Measurements from ENCODE around the gene ILK.

Gene ILK

DNA sequence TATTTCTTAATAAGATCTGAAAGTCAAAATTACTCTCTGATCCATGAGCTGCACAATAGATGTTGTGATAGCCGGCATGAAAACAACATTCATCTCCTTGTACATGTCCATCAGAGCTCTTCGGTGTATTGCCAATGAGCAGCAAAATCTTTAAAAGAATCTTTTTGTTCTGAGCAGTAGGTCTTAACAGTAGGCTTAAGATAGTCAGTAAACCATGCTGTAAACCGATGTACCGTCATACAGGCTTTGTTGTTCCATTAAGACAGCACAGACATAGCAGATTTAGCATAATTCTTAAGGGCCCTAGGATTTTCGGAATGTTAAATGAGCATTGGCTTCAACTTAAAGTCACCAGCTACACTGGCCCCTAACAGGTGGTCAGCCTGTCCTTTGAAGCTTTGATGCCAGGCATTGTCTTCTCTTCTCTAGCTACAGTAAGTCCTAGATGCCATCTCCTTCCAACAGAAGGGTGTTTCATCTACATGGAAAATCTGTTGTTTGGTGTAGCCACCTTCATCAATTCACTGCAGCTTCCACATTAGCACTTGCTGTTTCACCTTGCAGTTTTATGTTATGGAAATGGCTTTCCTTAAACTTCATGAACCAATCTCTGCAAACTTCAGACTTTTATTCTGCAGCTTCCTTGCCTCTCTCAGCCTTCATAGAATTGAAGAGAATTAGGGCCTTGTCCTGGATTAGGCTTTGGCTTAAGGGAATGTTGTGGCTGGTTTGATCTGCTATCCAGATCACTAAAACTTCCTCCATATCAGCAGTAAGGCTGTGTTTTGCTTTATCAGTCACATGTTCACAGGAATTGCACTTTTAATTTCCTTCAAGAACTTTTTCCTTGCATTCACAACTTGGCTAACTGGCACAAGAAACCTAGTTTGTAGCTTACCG is 28.5 kb upstream of the ILK start:
- DNase-seq = no peak

DNA sequence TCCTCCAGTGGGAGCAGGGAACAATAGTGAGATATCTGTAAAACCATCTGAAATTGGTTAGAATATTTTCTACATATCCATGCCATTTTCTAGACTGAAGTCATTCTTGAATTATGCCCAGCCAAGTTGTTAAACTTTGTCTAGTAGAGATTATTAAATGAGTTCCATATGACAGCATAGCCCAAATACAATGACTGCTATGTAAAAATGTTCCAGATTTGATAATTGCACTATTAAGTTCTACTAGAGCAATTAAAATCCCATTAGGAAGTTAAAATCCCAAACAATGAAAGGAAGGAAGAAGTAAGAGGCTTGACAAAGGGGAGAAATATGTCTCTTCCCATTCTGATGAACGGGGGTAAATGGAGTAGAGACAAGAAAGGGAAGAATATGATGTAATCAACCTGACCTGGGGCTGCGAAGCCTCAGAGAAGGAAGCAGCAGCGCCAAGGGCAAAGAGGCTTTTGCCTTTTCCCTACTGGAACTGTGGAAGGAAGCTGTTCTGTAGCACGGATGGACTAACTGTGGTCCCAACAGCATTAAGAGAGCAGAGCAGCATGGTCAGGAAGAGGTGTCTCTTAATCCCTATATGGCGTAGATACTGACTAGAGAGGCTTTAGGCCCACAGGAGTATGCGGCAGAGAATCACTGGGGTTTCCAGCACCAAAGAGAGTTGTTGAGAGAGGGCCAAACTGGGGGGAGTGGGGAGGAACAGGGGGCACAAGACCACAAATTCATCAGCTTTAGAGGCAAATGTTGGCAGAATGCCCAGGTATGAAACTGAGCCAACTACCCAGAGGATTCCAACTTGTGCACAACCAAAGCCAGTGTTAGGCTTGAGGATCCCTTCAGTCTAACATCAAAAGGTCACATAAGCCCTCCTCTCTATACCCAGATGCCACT is 26.9 kb upstream of the ILK start:
- no peak for DNase-seq

DNA sequence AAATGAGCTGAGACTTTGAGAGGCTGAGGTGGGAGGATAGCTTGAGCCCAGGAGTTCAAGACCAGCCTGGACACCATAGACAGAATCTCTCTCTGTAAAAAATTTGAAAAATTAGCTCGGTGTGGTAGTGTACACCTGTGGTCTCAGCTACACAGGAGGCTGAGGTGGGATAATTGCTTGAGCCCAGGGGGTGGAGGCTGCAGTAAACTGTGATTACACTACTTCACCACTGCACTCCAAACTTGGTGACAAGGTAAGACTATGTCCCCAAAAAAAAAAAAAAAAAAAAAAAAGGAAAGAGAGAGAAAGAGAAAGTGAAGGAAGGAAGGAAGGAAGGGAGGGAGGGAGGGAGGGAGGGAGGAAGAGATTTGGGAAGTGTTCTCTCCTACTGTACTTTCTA is 25.4 kb upstream of the ILK start:
- no peak for DNase-seq

DNA sequence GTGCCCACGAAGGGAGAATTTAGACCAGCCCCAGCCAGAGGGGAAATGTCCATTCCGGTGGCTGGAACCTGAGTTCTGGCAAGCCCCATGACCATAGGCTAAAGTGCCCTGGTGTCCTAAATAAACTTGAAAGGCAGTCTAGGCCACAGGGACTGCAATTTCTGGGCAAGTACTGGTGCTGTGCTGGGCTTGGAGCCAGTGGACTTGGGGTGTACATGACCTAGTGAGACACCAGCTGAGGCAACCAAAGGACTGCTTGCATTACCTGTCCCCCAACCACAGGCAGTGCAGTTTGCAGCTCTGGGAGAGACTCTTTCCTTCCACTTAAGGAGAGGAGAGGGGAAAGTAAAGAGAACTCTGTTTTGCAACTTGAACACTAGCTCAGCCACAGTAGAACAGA is 23.9 kb upstream of the ILK start:
- no peak for DNase-seq

DNA sequence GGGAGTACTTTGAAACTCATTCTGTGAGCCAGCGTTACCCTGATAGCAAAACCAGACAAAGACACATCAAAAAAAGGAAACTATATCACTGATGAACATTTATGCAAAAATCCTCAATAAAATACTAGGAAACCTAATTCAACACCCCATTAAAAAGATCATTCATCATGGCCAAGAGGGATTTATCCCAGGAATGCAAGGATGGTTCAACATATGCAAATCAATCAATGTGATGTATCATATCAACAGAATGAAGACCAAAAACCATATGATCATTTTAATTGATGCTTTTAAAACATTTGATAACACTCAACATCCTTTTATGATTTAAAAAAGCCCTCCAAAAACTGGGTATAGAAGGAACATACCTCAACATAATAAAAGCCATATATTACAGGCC is 20.0 kb upstream of the ILK start:
- no peak for DNase-seq

DNA sequence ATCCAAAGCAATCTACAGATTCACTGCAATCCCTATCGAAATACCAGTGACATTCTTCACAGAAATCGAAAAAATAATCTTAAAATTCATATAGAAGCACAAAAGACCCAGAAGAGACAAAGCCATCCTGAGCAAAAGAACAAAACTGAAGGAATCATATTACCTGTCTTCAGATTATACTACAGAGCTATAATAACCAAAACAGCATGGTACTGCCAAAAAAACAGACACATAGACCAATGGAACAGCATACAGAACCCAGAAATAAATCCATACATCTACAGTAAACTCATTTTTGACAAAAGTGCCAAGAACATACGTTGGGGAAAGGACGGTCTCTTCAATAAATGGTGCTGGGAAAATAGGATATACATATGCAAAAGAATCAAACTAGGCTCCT is 19.0 kb upstream of the ILK start:
- no peak for DNase-seq

DNA sequence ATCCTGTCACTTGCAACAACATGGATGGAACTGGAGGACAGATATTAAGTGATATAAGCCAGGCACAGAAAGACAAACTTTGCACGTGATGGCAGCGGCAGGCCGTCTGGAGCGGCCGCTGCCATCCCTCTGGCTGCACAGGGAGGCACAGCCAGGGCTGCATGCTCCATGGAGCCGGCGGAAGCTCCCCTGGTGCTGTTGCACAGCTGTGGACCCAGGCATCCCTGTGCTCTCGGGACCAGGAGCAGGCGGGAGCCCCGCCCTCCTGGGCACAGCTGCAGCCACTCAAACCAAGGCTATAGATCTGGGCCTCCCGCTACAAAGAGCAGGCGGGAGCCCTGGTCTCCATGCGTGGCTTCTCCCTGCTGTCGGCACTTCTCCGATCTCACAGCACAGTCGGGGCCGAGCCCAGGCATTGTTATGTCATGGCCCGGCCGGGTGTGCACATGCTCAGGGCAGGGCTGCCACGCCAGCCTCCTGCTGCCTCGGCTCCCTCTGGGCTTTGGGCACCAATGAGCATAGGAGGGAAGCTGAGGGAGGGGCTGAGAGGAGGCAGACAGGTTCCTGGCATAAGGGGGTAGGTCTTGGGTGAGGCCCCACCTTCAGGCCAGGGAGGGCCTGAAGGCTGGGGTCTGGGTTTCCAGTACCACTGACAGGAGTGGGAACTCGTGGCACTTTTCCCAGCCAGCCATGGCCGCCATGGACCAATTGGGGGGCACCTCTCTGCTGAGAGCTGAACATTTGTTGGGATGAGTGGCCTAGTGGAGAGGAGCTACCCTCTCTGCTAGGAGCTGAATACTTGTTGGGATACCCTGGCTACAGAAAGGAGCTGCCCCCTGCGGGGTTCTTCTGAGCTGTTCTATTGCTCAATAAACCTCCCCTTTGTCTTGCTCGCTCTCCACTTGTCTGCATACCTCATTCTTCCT is 16.9 kb upstream of the ILK start:
- DNase-seq = no peak

DNA sequence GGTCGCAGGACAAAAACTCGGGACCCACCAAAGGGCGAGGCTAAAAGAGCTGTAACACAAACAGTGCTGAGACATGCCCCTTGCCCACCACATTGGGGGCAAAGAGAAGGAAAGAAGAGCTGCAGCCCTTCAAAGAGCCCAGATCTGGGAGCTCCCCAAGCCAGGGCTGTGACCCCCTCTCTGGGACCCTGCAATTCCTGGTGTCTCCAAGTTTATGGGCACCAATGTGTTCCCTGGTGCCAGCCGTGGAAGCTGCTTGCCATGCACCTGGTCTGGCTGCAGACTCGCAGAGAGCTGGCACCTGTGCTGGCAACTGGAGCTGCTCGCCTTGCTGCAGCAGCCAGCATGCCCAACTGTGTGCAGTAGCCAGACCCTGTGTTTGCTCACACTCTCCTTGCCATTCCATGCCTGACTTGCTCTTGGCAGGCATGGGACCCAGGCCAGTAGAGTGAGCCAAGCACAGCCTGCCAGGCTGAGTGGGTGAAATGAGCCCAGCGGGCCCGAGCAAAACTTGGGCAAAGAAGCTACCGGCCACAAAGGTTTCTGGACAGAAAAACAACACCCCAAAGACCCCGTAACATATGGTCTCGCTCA is 16.1 kb upstream of the ILK start:
- DNase-seq = no peak

DNA sequence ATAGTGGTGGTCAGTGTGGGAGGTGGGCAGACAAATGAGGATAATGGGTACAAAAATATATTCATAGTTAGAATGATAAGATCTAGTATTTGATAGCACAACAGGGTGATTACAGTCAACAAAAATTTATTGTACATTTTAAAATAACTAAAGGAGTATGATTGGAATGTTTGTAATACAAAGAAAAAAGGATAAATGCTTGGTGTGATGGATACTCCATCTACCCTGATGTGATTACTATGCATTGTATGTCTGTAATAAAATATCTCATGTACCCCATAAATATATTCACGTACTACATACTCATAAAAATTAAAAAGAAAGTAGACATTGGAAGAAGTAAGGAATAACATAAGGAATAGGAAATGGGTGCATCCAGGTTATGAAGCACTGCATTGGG is 15.6 kb upstream of the ILK start:
- no peak for DNase-seq

DNA sequence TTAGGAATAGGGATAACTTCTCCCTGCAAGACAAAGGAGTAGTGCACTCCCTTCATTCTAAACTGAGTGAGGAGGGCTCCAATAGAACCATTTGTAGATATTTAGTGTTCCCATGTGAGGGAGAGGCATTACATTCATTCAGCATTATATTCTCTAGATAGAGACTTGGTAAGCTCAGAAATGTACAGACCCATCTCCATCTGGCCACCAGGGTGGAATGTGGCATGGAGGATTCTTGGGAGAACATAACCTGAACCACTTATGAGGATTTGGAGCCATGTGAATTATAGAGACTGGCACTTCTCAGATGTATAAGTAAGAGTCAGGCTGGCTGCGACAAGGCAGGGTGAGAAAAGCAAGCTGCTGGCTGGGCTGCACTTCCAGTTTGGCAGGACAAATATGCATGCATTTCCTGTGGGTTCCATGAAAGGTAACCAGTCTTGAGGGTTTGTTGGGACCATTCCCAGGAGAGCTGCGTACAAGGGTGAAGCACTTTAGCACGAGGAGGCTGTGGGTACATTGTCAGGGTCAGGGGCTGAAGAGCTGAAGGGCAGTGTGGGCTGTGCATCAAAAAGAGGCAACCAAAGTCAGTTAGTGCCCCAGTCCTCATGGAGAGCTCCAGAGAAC is 9.3 kb upstream of the ILK start:
- DNase-seq = no peak

DNA sequence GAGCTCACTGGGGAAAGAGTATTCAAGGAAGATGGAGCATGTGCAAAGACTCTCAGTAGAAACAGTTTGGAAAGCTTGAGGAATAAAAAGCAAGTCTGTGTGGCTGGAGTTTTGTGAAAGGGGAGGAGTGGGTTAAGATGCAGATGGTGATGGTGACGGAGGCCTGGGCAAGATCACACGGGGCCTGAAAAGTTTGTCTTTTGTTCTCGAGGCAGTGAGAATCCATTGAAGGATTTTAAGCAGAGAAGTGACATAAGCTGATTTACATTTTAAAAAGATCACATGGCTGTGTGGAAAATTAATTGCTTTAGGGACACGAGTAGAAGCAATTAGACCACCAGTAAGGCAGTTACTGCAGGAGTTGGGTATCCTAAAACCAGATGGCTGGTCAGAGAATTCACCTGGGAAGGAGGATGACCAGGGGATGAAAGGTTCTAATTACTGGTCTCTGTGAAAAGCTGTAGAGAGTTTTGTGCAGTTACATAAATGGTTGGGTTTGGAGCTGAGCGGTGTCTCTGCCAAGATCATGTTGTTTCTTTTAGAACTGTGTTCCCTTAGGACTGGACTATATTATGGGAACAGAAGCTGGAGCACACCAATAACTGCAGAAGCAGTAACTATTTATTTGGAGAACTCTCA is 7.2 kb upstream of the ILK start:
- no peak for DNase-seq

DNA sequence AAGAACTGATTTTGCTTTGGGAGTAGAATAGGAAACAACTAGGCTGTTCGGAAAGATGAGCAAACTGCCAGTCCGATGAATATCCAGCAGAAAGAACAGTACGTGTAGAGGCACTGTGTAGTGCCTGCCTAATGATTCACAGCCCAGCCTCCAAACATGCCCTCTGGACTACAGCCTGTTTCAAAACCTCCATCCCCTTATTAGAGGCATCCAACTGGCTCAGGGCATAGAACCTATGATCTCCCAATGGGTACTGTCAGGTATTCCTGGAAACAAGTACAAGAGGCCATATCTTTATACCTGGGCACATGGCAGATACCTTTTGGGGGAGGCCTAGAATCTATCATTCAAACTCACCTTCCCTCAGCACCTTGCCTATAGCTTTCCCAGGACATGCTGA is 5.0 kb upstream of the ILK start:
- DNase-seq = no peak

DNA sequence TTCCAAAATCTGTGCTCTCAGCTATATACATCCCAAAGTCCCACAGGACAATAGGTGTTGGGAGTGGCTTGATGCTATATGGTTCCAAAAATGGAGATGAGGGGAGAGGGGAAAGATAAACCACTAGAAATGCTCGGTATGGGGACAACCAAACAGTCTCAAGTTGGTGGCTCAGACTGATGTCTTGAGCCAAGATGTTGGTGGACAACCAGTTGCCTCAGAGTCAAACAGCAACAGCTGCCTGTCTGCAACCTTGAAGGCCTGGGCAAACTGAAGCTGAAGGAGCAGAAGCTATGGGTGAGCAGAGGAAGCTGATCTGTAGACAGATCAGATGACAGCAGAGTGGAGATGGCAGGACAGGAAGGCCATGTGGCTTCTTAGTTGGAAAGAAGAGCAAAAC is 4.1 kb upstream of the ILK start:
- no peak for DNase-seq

DNA sequence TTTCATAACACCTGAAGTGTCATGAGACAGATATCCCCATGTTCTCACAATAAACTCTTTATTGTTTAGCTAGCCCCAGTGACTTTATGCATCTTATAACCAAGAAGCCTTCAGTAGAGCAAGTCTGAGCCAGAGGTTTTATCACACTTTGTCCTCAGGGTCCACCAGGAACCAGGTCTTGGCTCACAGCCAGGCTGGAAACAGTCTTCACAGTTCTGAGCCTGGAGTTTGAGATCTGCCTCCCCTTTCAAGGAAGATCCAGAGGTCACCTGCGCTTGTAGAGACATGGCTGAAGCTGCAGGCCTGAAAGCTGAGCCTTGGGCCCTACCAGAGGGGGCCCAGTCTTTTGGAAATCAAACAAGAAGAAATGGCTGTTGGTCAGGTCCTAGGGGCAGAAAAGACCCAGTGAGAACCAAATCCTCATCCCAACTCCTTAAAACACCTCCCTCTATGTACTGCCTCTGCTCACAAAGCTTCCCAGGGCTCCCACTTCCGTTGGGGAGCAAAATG is 3.6 kb upstream of the ILK start:
- no peak for DNase-seq

DNA sequence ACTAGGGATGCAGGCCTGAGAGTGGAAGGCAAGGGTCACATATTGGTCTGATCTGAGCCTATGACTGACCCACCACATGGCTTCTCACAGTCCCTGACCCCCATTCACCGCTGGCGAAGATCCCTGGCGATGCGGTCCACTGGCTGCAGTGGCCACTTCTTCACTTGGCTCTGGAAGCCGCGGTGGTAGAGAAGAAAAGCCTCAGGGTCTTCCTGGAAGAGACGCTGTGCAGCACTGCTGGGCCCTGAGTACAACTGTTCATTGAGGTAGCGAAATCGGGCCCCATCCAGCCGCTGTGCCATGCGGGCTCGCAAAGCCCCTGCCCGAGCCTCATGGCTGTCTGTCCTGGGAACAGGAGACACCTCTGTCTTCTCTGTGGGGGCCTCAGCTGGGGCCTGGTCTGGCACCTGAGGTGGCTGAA is 2.5 kb upstream of the ILK start:
- no peak for DNase-seq

DNA sequence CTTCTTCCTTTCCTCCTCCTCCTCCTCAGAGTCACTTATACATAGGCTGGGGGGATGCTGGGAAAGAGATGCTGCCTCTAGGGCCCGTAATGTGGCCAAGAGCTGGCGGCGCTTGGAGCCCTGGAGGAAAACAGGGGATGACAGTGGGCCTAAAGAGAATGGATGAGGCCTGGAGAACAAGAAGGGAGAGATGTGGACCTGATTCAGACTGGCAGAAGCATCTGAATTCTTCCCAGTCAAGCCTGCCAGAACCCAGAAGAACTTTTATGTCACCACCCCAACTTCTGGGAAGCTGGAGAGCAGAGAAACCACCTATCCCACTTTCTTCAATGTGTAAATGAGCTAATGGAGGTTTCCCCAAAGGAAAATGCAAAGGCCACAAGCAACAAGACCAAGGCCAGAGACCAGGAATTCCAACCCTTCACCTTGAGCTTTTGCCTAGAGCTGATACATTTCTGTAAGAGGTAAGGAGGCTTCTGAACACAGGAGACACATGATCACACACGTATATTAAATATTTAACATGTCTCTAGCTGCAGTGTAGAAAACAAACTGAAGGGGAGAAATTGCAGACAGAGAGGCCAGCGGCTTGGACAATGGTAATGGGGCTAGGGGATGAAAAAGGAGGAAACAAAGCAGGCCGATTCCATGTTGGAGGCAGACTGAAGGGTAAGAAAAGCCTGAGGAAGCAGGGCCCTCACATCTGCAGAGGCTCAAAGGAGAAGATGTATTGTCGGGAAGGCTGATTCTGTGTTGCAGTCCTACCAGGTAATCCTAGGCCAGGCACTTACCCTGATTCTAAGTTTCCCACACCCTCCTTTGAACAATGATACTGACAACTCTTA is 1.3 kb upstream of the ILK start:
- DNase-seq = no peak

DNA sequence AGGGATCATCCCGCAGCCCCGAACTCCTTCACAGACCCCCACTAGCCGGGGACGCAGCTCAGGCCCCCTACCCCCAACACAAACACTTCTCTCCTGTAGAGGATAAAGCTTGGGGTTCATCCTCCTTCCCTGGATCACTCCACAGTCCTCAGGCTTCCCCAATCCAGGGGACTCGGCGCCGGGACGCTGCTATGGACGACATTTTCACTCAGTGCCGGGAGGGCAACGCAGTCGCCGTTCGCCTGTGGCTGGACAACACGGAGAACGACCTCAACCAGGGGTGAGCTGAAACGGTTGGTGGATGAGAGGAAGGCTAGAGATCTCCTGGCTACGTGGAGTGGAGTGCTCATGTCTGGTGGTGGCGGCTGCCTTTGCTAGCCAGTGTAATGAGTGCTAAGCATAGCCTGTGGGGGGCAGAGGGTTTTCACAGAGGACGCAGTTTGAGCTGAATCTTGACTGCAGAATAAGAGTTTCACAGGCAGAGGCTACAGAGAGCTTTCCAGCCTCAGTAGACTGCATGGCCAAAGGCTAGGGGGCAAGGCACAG is 580 bp downstream of the ILK start:
- DNase-seq = no peak

DNA sequence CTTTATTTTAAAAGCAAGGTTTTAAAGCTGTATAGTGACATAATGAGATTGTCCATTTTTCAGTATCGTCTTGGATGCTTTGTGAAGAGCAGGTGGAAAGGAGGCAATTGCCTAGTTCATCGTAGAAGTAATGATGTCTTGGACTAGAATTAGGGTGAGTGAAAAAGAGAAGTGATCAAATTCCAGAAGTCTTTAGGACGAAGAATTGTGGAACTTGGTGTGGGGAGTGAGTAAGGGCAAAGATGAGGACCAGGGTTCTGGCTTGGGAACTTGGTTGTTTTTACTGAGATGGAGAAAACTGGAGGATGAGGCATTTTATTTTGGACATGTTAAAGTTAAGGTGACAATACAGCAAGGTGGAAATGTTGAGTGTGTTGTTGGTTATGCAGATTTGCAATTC is 1.2 kb downstream of the ILK start:
- DNase-seq = no peak

DNA sequence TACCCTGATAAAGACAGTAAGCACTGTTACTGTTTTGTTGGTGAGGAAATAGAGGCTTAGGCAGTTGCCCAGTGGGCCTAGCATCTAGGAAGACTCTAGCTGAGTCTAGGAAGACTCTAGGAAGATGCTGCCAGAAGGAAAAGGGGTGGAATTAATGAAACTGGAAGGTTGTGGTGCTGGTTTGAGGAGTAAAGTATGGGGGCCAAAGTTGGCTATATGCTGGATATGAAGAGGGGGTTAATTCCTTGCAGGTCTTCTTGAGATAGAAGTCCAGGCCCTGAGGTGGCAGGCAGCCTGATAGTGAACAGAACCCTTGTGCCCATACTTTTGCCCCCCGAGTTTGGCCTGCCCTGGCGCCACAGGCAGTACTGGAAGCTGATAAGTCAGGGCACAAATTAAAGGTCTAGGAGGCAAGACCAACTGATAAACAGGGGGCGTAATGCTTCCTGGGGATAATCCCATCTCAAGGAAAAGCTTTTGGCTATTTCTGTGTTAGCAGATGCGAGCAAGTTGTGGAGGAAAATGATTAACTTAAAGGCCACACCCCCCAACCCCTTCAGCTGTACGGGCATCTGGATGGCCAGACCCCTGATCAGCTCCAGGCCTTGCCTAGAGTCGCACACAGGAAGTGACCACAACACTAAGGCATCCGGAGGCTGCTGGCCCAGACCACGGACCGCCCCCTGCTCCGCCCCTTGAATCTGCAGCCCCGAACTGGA is 3.1 kb downstream of the ILK start:
- DNase-seq = no peak
